Activated CD8-positive, alpha-beta memory T cell treated with anti-CD3 and anti-CD28 coated beads, Interleukin-2, amount 50 U/mL, for 1 hour (primary cell): Measurements from ENCODE around the gene OCA2.
"Not testable (repeated sequence)": the region's sequence is repeated elsewhere in the genome, so short reads cannot be mapped to it uniquely, and the experiment has no call there.

ENCODE experiments used
- DNase-seq: peaks from one replicate; pipeline ENCODE4 v3.0.0-alpha.2; 2020; ENCODE audit errors: extremely low read depth

OCA2 gene

DNA sequence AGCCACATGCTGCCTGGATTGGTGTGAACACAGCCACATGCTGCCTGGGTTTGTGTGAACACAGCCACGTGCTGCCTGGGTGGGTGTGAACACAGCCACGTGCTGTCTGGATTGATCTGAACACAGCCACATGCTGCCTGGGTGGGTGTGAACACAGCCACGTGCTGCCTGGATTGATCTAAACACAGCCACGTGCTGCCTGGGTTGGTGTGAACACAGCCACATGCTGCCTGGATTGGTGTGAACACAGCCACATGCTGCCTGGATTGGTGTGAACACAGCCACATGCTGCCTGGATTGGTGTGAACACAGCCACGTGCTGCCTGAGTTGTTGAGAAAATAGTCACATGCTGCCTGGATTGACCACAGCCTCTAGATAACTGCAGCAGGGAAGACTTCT lies 250.2 kb downstream of the OCA2 start:
- not testable (repeated sequence) for DNase-seq

GRCh38 chr15:27847775-27848710 lies 251.1 kb downstream of the OCA2 start:
- DNase-seq = no peak

GRCh38 chr15:27846722-27847395 lies 252.3 kb downstream of the OCA2 start:
- no peak for DNase-seq

DNA sequence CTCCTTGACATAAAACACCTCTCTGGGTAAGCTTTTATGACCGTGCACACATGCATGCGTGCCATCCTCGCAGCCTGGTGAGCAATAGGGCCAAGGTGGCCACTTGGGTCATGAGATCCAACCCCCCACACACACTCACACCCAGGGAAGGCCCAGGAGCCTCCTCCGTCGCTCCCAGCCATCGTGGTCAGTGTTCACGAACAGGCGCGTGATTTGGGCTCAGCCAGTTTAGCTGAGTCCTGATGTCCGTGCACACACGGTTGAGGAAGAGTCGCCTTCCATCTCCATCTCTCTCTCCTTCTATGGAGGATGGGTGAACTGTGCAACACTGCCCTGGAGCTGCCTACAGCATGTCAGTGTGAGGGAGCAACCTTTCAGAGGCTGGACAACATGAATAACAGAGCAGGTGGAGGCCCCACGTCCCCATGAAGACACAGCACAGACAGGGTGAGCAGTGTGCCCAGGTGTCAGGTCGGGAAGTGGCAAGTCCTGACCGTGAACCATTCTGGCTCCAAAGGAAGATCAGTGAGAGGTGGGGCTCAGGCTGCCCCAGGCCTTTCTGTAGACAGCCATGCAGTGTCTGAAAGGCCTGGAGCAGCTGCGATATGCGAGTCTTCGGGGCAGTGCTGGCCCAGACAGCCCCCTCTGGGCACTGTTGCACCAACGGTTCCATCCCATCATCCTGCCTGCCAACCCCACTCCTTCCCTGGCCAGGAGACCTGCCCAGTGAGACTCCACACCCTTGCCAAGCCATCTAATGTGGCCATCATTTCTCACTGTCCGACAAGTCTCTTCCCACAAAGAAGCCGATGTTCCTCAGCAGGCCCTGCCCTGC lies 253.4 kb downstream of the OCA2 start:
- no peak for DNase-seq

- no peak for DNase-seq
Observed at GRCh38 chr15:27844018-27844666, 255.0 kb downstream of the OCA2 start.

- no peak for DNase-seq
Observed at GRCh38 chr15:27843146-27843545, 256.0 kb downstream of the OCA2 start.

DNA sequence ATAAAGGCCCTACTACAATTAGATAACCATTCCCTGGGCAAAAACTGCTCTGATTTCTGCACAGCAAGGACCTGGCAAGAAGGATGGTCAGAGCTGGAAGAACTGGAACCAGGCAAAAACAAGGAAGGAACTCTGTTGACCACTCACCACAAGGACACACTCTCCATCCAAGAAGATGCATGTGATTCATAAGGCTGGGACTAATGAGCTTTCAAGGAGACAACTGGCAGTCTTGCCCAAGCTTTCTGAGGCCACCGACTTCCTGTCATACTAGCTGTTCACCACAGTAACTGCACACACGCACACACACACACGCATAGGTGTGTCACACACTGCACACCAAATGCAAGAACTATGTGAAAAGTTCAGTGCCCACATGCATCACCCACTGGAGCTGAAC lies 256.6 kb downstream of the OCA2 start:
- DNase-seq = no peak

DNA sequence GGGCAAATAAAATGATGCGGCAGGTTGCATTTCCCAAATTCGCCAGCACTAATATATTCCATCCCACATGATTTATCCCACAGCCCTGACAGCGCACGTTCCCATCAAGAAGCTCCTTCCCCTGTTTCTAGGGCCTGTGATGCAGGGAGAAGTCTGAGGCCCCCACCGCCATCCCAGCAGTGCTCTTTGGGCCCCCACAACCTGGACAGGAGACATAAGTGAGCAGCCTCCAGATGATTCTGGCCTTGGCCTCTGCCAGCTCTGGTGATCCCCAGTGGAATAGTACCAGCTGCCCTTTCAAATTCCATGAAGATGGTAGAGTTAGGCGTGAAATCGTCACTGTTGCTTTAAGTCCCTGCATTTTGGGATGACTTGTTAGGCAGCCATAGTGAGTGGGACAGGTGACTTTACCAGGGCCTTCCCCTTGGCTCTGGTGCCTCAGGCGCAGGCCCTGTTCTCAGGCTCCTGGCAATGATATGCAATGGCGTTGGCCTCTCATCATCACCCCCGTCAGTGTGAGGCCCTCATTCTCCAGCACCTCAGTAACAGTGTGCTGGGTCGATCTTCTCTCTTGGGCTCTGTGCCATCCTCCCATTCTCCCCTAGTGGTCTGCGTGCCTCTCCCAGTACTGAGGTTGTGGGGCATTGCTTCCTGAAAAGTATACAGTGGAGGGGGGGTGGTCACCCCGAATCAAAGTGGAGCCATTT lies 263.7 kb downstream of the OCA2 start:
- no peak for DNase-seq

- DNase-seq = no peak
Observed at GRCh38 chr15:27834684-27835083, 264.4 kb downstream of the OCA2 start.

GRCh38 chr15:27833974-27834373 lies 265.1 kb downstream of the OCA2 start:
- no peak for DNase-seq

- no peak for DNase-seq
Observed at GRCh38 chr15:27833178-27833577, 265.9 kb downstream of the OCA2 start.

GRCh38 chr15:27832237-27832596 lies 266.9 kb downstream of the OCA2 start:
- DNase-seq = no peak

- DNase-seq = no peak
Observed at GRCh38 chr15:27831384-27832236, 267.5 kb downstream of the OCA2 start.

DNA sequence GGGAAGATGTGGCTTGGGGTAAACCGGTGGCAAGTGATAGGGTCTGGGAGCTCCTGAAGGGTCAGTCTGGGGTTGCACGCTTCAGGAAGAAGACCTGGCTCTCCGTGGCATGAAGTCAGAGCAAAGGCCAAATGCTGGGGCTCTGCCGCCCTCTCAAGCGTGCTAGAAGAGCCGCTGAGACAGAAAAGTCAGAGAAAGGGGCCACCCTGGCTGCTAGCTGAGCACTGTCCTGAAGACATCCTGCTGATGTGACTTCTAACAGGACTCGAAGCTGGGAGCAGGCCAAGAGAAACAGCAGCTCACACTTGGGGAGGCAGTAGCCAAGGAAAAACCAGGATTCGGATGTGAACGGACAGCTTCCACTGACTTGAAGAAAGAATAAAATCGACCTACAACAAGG lies 270.4 kb downstream of the OCA2 start:
- DNase-seq = no peak

DNA sequence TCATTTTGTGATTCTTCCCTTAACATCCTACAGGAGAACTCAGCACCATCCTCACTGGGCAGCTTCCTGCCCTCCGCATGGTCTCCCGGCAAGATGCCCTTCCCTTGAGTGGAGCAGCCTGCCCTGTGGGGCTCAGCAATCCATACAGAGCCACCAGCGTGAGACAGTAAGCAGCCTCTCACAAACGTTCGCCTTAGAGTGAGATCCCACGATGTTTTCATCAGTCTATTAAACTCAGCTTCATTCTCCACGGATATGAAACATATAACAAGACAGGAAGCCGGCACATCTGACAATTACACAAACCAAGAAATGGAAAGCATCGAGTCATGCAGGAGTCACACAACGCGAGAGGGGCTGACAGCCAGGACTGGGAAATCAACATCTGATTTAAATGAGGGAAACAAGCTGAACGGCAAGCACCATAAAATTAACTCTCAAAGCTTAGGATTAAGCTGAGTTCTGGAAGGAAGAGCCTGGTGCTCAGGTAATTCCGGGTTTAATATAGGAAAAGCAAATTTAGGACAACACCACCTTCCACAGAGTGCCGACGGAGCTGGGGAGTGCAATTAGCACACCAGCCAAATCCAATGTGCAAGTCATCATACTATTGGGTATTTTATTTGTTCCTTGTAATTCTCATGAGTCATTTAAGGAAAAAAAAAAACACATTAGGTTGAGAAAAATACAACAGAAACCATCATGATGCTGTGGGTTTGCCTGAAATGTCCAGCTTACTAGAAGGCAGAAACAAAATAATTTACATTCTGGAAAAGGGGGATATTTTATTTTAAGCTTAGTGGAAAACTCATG lies 272.0 kb downstream of the OCA2 start:
- no peak for DNase-seq

GRCh38 chr15:27826411-27826810 lies 272.7 kb downstream of the OCA2 start:
- no peak for DNase-seq

- no peak for DNase-seq
Observed at GRCh38 chr15:27824841-27825422, 274.2 kb downstream of the OCA2 start.

- DNase-seq = no peak
Observed at GRCh38 chr15:27821273-27821672, 277.8 kb downstream of the OCA2 start.

GRCh38 chr15:27820722-27821121 lies 278.4 kb downstream of the OCA2 start:
- no peak for DNase-seq
